SK-N-SH (cell line): ENCODE results near the gene MAPK10. TPM values are rescaled to one million over a fixed set of nuclear protein-coding genes. Genes with fewer than 3 reads are reported as not detected.

ENCODE experiments used
- CTCF ChIA-PET: fragments of 300-600, 350-600 bp; formaldehyde crosslinking; extraction: SDS; loops from one replicate; lab custom pipeline; 2021; lab: Yijun Ruan, JAX
- POLR2A ChIA-PET: fragments of 350-600 bp; sonication (Branson Sonifier 250); formaldehyde crosslinking; extraction: SDS; loops from one replicate; lab custom pipeline; 2020; ENCODE audit warnings: antibody characterized with exemption, inconsistent platforms; lab: Yijun Ruan, JAX
- DNase-seq: peaks from one replicate; pipeline ENCODE4 v3.0.0; 2012
- H2AFZ ChIP-seq: fragments of 200-600 bp; sonication (generic); 2 replicates; pipeline ENCODE4 v1.8.1; 2016; ENCODE audit warnings: antibody characterized with exemption, mild to moderate bottlenecking, low read depth
- H3F3A ChIP-seq: fragments of 200-600 bp; sonication (generic); replicated peaks from 2 replicates; pipeline ENCODE3; 2016; ENCODE audit warnings: antibody characterized with exemption, mild to moderate bottlenecking; ENCODE audit not compliant: insufficient read depth
- H3K27ac ChIP-seq, 2 experiments: fragments of 200-500 bp in 1 of 2; fragments of 200-600 bp in 1 of 2; sonication (Bioruptor generic) in 1 of 2; sonication (generic), shearing (Covaris generic) in 1 of 2; 2 replicates each; pipeline versions ENCODE4 v1.5.1 to v1.6.1; 2014 to 2016; ENCODE audit warnings: low read depth in 2 of 2, inconsistent platforms in 1 of 2, low read length in 1 of 2, mild to moderate bottlenecking in 1 of 2, mixed read lengths in 1 of 2
- H3K27me3 ChIP-seq: fragments of 200-600 bp; sonication (generic), shearing (Covaris generic); 2 replicates; pipeline ENCODE4 v1.6.1; 2016; ENCODE audit warnings: mixed run types; ENCODE audit not compliant: insufficient read depth
- H3K36me3 ChIP-seq, 2 experiments: fragments of 200-500 bp in 1 of 2; fragments of 200-600 bp in 1 of 2; sonication (Bioruptor generic) in 1 of 2; sonication (generic) in 1 of 2; replicated peaks in 1 of 2; 2 replicates each; pipeline versions ENCODE3 to v1.5.1; 2014 to 2016; ENCODE audit warnings: low read length in 1 of 2, mild to moderate bottlenecking in 1 of 2; ENCODE audit not compliant: insufficient read depth in 2 of 2, control insufficient read depth in 1 of 2
- H3K4me1 ChIP-seq, 2 experiments: fragments of 200-500 bp in 1 of 2; fragments of 200-600 bp in 1 of 2; sonication (Bioruptor generic) in 1 of 2; sonication (generic), shearing (Covaris generic) in 1 of 2; 2 replicates each; pipeline versions ENCODE4 v1.5.1 to v1.6.1; 2014 to 2016; ENCODE audit warnings: low read depth in 1 of 2, low read length in 1 of 2, mixed run types in 1 of 2; ENCODE audit not compliant: insufficient read depth in 2 of 2, control insufficient read depth in 1 of 2
- H3K4me2 ChIP-seq: fragments of 200-600 bp; sonication (generic), shearing (Covaris generic); 2 replicates; pipeline ENCODE4 v1.6.1; 2017; ENCODE audit warnings: mixed run types
- H3K4me3 ChIP-seq, 2 experiments: fragments of 200-500 bp in 1 of 2; fragments of 200-600 bp in 1 of 2; sonication (Bioruptor generic) in 1 of 2; sonication (generic), shearing (Covaris generic) in 1 of 2; 2 replicates each; pipeline versions ENCODE4 v1.5.1 to v1.8.1; 2014 to 2016; ENCODE audit warnings: low read depth in 2 of 2, inconsistent platforms in 1 of 2, low read length in 1 of 2, mild to moderate bottlenecking in 1 of 2, mixed read lengths in 1 of 2, moderate library complexity in 1 of 2
- H3K79me2 ChIP-seq: fragments of 200-600 bp; sonication (generic); 2 replicates; pipeline ENCODE4 v1.8.1; 2017; ENCODE audit warnings: mild to moderate bottlenecking; ENCODE audit not compliant: insufficient read depth
- H3K9ac ChIP-seq: fragments of 200-600 bp; sonication (generic); 2 replicates; pipeline ENCODE4 v1.6.1; 2017; ENCODE audit warnings: mixed run types
- H3K9me2 ChIP-seq: fragments of 200-600 bp; sonication (generic); 2 replicates; pipeline ENCODE4 v1.6.1; 2017; ENCODE audit warnings: mixed run types
- H3K9me3 ChIP-seq: fragments of 200-600 bp; sonication (generic); 2 replicates; pipeline ENCODE4 v1.6.1; 2017; ENCODE audit warnings: mixed run types, mild to moderate bottlenecking, moderate library complexity
- H4K20me1 ChIP-seq: fragments of 200-600 bp; sonication (generic); 2 replicates; pipeline ENCODE4 v1.6.1; 2017; ENCODE audit warnings: mild to moderate bottlenecking, mixed run types; ENCODE audit not compliant: insufficient read depth
- CHD2 ChIP-seq: fragments of 150-350 bp; IDR thresholded peaks from 2 replicates; pipeline ENCODE4 v1.6.1; 2018; ENCODE audit warnings: low read length; ENCODE audit not compliant: partially characterized antibody
- EP300 ChIP-seq, 2 experiments: IDR thresholded peaks; 2 replicates each; pipeline versions ENCODE4 v1.4.0 to v1.6.1; 2012; ENCODE audit warnings: borderline replicate concordance in 1 of 2, low read depth in 1 of 2, low read length in 1 of 2
- FOSL2 ChIP-seq: IDR thresholded peaks from 2 replicates; pipeline ENCODE4 v1.4.0; 2012; ENCODE audit warnings: low read depth, mild to moderate bottlenecking, moderate library complexity, borderline replicate concordance
- FOXM1 ChIP-seq: IDR thresholded peaks from 2 replicates; pipeline ENCODE4 v1.4.0; 2012; ENCODE audit warnings: low read depth, mild to moderate bottlenecking
- GABPA ChIP-seq: IDR thresholded peaks from 2 replicates; pipeline ENCODE4 v1.4.0; 2012; ENCODE audit warnings: low read depth, mild to moderate bottlenecking
- JUND ChIP-seq: IDR thresholded peaks from 2 replicates; pipeline ENCODE4 v1.4.0; 2012
- MEF2A ChIP-seq: IDR thresholded peaks from 2 replicates; pipeline ENCODE4 v1.4.0; 2012; ENCODE audit warnings: low read depth, borderline replicate concordance
- MXI1 ChIP-seq: IDR thresholded peaks from 2 replicates; pipeline ENCODE4 v1.6.1; 2012; ENCODE audit warnings: mild to moderate bottlenecking, low read depth, low read length, improper control_type of control experiment
- NFIC ChIP-seq: IDR thresholded peaks from 2 replicates; pipeline ENCODE4 v1.4.0; 2012; ENCODE audit warnings: borderline replicate concordance
- NRF1 ChIP-seq: IDR thresholded peaks from 2 replicates; pipeline ENCODE4 v1.6.1; 2012; ENCODE audit warnings: low read depth, mild to moderate bottlenecking, low read length
- RCOR1 ChIP-seq: fragments of 150-350 bp; IDR thresholded peaks from 2 replicates; pipeline ENCODE4 v1.6.1; 2017; ENCODE audit warnings: antibody characterized with exemption, low read length
- RFX5 ChIP-seq: IDR thresholded peaks from 2 replicates; pipeline ENCODE4 v1.6.1; 2012; ENCODE audit warnings: mild to moderate bottlenecking, improper control_type of control experiment, low read length
- RXRA ChIP-seq: IDR thresholded peaks from 2 replicates; pipeline ENCODE4 v1.4.0; 2012; ENCODE audit warnings: low read depth, mild to moderate bottlenecking, borderline replicate concordance
- SMC3 ChIP-seq: IDR thresholded peaks from 2 replicates; pipeline ENCODE4 v1.6.1; 2012; ENCODE audit warnings: low read depth, low read length, improper control_type of control experiment
- TAF1 ChIP-seq: IDR thresholded peaks from 2 replicates; pipeline ENCODE4 v1.6.1; 2012; ENCODE audit warnings: low read depth, mild to moderate bottlenecking, low read length, moderate library complexity, borderline replicate concordance
- WGBS: methylation state at CpG from one replicate; pipeline ENCODE4 v1.1.6; 2017; ENCODE audit warnings: low lambda C conversion rate; 5-methylcytosine and 5-hydroxymethylcytosine counted together
- polyA plus RNA-seq, 3 experiments: library from polyadenylated mRNA; depleted of rRNA; stranded (reverse); fragments of >200 nt; gene quantifications; 2 replicates each; pipeline ENCODE4 v1.2.3, GENCODE V29; 2012
- TF ChIP-seq, protein P1 (sequence below): fragments of 150-350 bp; IDR thresholded peaks from 2 replicates; pipeline ENCODE4 v1.6.1; 2017; ENCODE audit warnings: antibody characterized with exemption, low read length, low read depth, borderline replicate concordance
- TF ChIP-seq, protein P2 (sequence below): IDR thresholded peaks from 2 replicates; pipeline ENCODE4; 2012
- TF ChIP-seq, protein P3 (sequence below): IDR thresholded peaks from 2 replicates; pipeline ENCODE4 v1.4.0; 2012; ENCODE audit warnings: low read depth
- TF ChIP-seq, protein P4 (sequence below): IDR thresholded peaks from 2 replicates; pipeline ENCODE4 v1.4.0; 2012; ENCODE audit warnings: low read depth, borderline replicate concordance

MAPK10 gene
- polyA plus RNA-seq, 1 of the 3 experiments (the other 2 are of a cell fraction): 8.1 TPM

DNA sequence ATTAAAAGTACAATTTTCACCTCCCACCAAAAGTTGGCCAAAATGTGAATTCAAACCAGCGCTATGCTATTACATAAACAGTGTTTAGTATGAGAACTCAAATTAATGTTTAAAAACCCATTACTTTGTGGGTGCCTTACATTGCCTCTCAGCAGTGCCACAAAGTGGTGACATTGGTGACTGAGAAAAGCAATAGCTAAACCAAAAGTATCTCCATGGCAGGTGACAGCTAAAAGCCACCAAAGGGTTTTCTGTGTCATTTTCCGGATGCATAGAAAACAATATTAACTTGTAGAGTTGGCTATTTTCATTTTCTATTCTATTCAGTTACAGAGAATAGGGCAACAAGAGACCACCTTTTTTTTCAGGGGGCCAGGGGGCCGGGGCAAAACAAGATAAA, 261.2 kb downstream of the MAPK10 start:
- TF ChIP-seq RXRA: no peak
- no peak for TF ChIP-seq MEF2A
- no peak for TF ChIP-seq FOXM1
- TF ChIP-seq CHD2: no peak
- TF ChIP-seq MXI1: no peak
- TF ChIP-seq NRF1: no peak
- no peak for TF ChIP-seq FOSL2
- no peak for TF ChIP-seq RFX5
- no peak for TF ChIP-seq EP300 (IDR thresholded peaks at IDR 0.05; ENCODE audit: borderline replicate concordance in 1 of 2, low read depth in 1 of 2, low read length in 1 of 2)
- no peak for TF ChIP-seq GABPA
- TF ChIP-seq, protein P1, sequence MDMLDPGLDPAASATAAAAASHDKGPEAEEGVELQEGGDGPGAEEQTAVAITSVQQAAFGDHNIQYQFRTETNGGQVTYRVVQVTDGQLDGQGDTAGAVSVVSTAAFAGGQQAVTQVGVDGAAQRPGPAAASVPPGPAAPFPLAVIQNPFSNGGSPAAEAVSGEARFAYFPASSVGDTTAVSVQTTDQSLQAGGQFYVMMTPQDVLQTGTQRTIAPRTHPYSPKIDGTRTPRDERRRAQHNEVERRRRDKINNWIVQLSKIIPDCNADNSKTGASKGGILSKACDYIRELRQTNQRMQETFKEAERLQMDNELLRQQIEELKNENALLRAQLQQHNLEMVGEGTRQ: no peak
- DNase-seq: no peak

DNA sequence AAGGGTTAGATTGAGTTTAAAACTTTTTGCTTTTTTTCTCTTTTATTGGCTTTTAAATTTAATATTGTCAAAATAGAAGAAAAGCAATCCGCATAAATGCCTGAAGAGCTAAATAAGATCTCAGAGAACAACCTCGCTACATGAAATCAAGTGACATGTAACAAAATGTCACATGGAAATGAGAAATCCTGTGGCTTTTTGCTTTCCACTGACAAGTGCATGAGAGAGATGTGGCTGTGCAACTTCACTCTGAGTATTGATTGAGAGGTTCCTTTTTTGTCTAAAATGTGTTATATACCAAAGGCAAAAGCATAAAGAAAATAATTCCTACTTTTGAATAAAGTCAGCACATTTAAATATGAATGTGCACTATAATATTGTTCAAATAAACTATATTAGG, 263.5 kb downstream of the MAPK10 start:
- Histone ChIP-seq H3K9ac (no peak overlapping the region), H3K4me2 (no peak overlapping the region), H3K36me3 (peaks cover 0 to 3% of the 10 kb centered on the region in 2 experiments), H3K27ac (no peak overlapping the region), H3F3A (peaks cover 13% of the 10 kb centered on the region), H3K4me1 (peaks cover 0 to 4% of the 10 kb centered on the region in 2 experiments; a peak in 2 of 4 replicates), H3K27me3 (no peaks in the 10 kb centered on the region), H2AFZ (no peak overlapping the region), H3K79me2 (no peaks in the 10 kb centered on the region), H3K9me2 (no peaks in the 10 kb centered on the region), H3K9me3 (no peaks in the 10 kb centered on the region), H4K20me1 (no peaks in the 10 kb centered on the region), H3K4me3 (no peak overlapping the region)
- no peak for TF ChIP-seq TAF1
- ChIA-PET CTCF (no interaction called here), POLR2A (no interaction called here)
- WGBS: 100% methylated on average over 2 of the region's 2 CpGs
- DNase-seq: no peak

More for the DNA sequence above, 261.2 kb downstream of the MAPK10 start:
- no peak overlapping the region for H3K27ac ChIP-seq
- no peaks in the 10 kb centered on the region for H3K9me3 ChIP-seq
- H3K36me3 ChIP-seq: peaks cover 2 to 3% of the 10 kb centered on the region in 2 experiments
- H2AFZ ChIP-seq: no peak overlapping the region
- H3K79me2 ChIP-seq: no peaks in the 10 kb centered on the region
- ChIA-PET CTCF (no interaction called here), POLR2A (no interaction called here)
- H3K4me3 ChIP-seq: no peak overlapping the region
- 65% methylated on average over 3 of the region's 3 CpGs for WGBS
- no peaks in the 10 kb centered on the region for H4K20me1 ChIP-seq
- H3K4me1 ChIP-seq: no peaks in the 10 kb centered on the region
- no peak overlapping the region for H3K4me2 ChIP-seq
- H3F3A ChIP-seq: no peaks in the 10 kb centered on the region
- H3K9me2 ChIP-seq: no peaks in the 10 kb centered on the region
- no peak overlapping the region for H3K9ac ChIP-seq
- H3K27me3 ChIP-seq: no peaks in the 10 kb centered on the region

DNA sequence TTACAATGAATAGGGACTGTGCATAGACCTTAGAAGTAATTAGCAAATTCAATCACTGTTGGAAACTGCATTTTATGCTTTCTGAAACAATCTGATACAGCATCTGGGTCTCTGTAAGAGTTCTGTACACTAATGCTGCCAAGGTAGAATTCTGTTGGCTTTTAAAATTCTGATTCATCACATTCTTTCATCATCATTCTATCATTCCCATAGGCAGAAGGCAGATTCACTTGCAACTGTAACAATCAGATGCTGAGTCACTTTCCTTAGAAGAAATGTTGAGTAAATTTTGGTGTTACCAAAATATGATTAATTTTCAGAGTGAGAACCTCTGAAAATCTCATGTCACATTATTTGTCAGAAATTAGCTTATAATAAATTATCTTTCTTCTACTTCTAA, 267.2 kb downstream of the MAPK10 start:
- Histone ChIP-seq H3K4me1 (peaks cover 0 to 4% of the 10 kb centered on the region in 2 experiments; a peak in 2 of 4 replicates), H3K79me2 (no peaks in the 10 kb centered on the region), H3K4me3 (no peak overlapping the region), H3K4me2 (peak overlapping the region; percentile 38; the same call in 1 of the 2 replicates), H2AFZ (no peak overlapping the region), H3F3A (peaks cover 13% of the 10 kb centered on the region), H3K27ac (peak overlapping the region; percentile 50 to 72; a peak in 3 of 4 replicates), H3K9me2 (no peaks in the 10 kb centered on the region), H3K9ac (no peak overlapping the region), H3K27me3 (no peaks in the 10 kb centered on the region), H3K9me3 (no peaks in the 10 kb centered on the region), H3K36me3 (peaks cover 0 to 3% of the 10 kb centered on the region in 2 experiments), H4K20me1 (no peaks in the 10 kb centered on the region)
- no peak for DNase-seq
- CTCF ChIA-PET: no interaction called here
- POLR2A ChIA-PET: no interaction called here
- TF ChIP-seq NFIC (peak; percentile 49; the same call in 1 of the 2 replicates), JUND (peak; percentile 76), RCOR1 (no peak), FOXM1 (no peak), FOSL2 (peak; percentile 92), SMC3 (no peak), TAF1 (no peak)
- TF ChIP-seq, protein P2, sequence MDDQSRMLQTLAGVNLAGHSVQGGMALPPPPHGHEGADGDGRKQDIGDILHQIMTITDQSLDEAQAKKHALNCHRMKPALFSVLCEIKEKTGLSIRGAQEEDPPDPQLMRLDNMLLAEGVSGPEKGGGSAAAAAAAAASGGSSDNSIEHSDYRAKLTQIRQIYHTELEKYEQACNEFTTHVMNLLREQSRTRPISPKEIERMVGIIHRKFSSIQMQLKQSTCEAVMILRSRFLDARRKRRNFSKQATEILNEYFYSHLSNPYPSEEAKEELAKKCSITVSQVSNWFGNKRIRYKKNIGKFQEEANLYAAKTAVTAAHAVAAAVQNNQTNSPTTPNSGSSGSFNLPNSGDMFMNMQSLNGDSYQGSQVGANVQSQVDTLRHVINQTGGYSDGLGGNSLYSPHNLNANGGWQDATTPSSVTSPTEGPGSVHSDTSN: peak; percentile 64
- TF ChIP-seq, protein P1: no peak
- TF ChIP-seq, protein P3, sequence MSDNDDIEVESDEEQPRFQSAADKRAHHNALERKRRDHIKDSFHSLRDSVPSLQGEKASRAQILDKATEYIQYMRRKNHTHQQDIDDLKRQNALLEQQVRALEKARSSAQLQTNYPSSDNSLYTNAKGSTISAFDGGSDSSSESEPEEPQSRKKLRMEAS: no peak
- TF ChIP-seq, protein P4, sequence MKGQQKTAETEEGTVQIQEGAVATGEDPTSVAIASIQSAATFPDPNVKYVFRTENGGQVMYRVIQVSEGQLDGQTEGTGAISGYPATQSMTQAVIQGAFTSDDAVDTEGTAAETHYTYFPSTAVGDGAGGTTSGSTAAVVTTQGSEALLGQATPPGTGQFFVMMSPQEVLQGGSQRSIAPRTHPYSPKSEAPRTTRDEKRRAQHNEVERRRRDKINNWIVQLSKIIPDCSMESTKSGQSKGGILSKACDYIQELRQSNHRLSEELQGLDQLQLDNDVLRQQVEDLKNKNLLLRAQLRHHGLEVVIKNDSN: no peak
